SK-N-SH (cell line): ENCODE results near the gene CARMIL3. TPM values are rescaled to one million over a fixed set of nuclear protein-coding genes. Genes with fewer than 3 reads are reported as not detected.

Experiments used
- CTCF ChIA-PET: fragments of 300-600, 350-600 bp; formaldehyde crosslinking; extraction: SDS; loops from one replicate; lab custom pipeline; 2021; lab: Yijun Ruan, JAX
- POLR2A ChIA-PET: fragments of 350-600 bp; sonication (Branson Sonifier 250); formaldehyde crosslinking; extraction: SDS; loops from one replicate; lab custom pipeline; 2020; ENCODE audit warnings: antibody characterized with exemption, inconsistent platforms; lab: Yijun Ruan, JAX
- DNase-seq: peaks from one replicate; pipeline ENCODE4 v3.0.0; 2012
- H2AFZ ChIP-seq: fragments of 200-600 bp; sonication (generic); 2 replicates; pipeline ENCODE4 v1.8.1; 2016; ENCODE audit warnings: antibody characterized with exemption, mild to moderate bottlenecking, low read depth
- H3F3A ChIP-seq: fragments of 200-600 bp; sonication (generic); replicated peaks from 2 replicates; pipeline ENCODE3; 2016; ENCODE audit warnings: antibody characterized with exemption, mild to moderate bottlenecking; ENCODE audit not compliant: insufficient read depth
- H3K27ac ChIP-seq, 2 experiments: fragments of 200-500 bp in 1 of 2; fragments of 200-600 bp in 1 of 2; sonication (Bioruptor generic) in 1 of 2; sonication (generic), shearing (Covaris generic) in 1 of 2; 2 replicates each; pipeline versions ENCODE4 v1.5.1 to v1.6.1; 2014 to 2016; ENCODE audit warnings: low read depth in 2 of 2, inconsistent platforms in 1 of 2, low read length in 1 of 2, mild to moderate bottlenecking in 1 of 2, mixed read lengths in 1 of 2
- H3K27me3 ChIP-seq: fragments of 200-600 bp; sonication (generic), shearing (Covaris generic); 2 replicates; pipeline ENCODE4 v1.6.1; 2016; ENCODE audit warnings: mixed run types; ENCODE audit not compliant: insufficient read depth
- H3K36me3 ChIP-seq, 2 experiments: fragments of 200-500 bp in 1 of 2; fragments of 200-600 bp in 1 of 2; sonication (Bioruptor generic) in 1 of 2; sonication (generic) in 1 of 2; replicated peaks in 1 of 2; 2 replicates each; pipeline versions ENCODE3 to v1.5.1; 2014 to 2016; ENCODE audit warnings: low read length in 1 of 2, mild to moderate bottlenecking in 1 of 2; ENCODE audit not compliant: insufficient read depth in 2 of 2, control insufficient read depth in 1 of 2
- H3K4me1 ChIP-seq, 2 experiments: fragments of 200-500 bp in 1 of 2; fragments of 200-600 bp in 1 of 2; sonication (Bioruptor generic) in 1 of 2; sonication (generic), shearing (Covaris generic) in 1 of 2; 2 replicates each; pipeline versions ENCODE4 v1.5.1 to v1.6.1; 2014 to 2016; ENCODE audit warnings: low read depth in 1 of 2, low read length in 1 of 2, mixed run types in 1 of 2; ENCODE audit not compliant: insufficient read depth in 2 of 2, control insufficient read depth in 1 of 2
- H3K4me2 ChIP-seq: fragments of 200-600 bp; sonication (generic), shearing (Covaris generic); 2 replicates; pipeline ENCODE4 v1.6.1; 2017; ENCODE audit warnings: mixed run types
- H3K4me3 ChIP-seq, 2 experiments: fragments of 200-500 bp in 1 of 2; fragments of 200-600 bp in 1 of 2; sonication (Bioruptor generic) in 1 of 2; sonication (generic), shearing (Covaris generic) in 1 of 2; 2 replicates each; pipeline versions ENCODE4 v1.5.1 to v1.8.1; 2014 to 2016; ENCODE audit warnings: low read depth in 2 of 2, inconsistent platforms in 1 of 2, low read length in 1 of 2, mild to moderate bottlenecking in 1 of 2, mixed read lengths in 1 of 2, moderate library complexity in 1 of 2
- H3K79me2 ChIP-seq: fragments of 200-600 bp; sonication (generic); 2 replicates; pipeline ENCODE4 v1.8.1; 2017; ENCODE audit warnings: mild to moderate bottlenecking; ENCODE audit not compliant: insufficient read depth
- H3K9ac ChIP-seq: fragments of 200-600 bp; sonication (generic); 2 replicates; pipeline ENCODE4 v1.6.1; 2017; ENCODE audit warnings: mixed run types
- H3K9me2 ChIP-seq: fragments of 200-600 bp; sonication (generic); 2 replicates; pipeline ENCODE4 v1.6.1; 2017; ENCODE audit warnings: mixed run types
- H3K9me3 ChIP-seq: fragments of 200-600 bp; sonication (generic); 2 replicates; pipeline ENCODE4 v1.6.1; 2017; ENCODE audit warnings: mixed run types, mild to moderate bottlenecking, moderate library complexity
- H4K20me1 ChIP-seq: fragments of 200-600 bp; sonication (generic); 2 replicates; pipeline ENCODE4 v1.6.1; 2017; ENCODE audit warnings: mild to moderate bottlenecking, mixed run types; ENCODE audit not compliant: insufficient read depth
- RAD21 ChIP-seq: IDR thresholded peaks from 2 replicates; pipeline ENCODE4 v1.6.1; 2012; ENCODE audit warnings: mild to moderate bottlenecking, low read length
- RXRA ChIP-seq: IDR thresholded peaks from 2 replicates; pipeline ENCODE4 v1.4.0; 2012; ENCODE audit warnings: low read depth, mild to moderate bottlenecking, borderline replicate concordance
- SIN3A ChIP-seq: IDR thresholded peaks from 2 replicates; pipeline ENCODE4 v1.6.1; 2012; ENCODE audit warnings: low read depth, mild to moderate bottlenecking, low read length, moderate library complexity, borderline replicate concordance
- SMC3 ChIP-seq: IDR thresholded peaks from 2 replicates; pipeline ENCODE4 v1.6.1; 2012; ENCODE audit warnings: low read depth, low read length, improper control_type of control experiment
- TAF1 ChIP-seq: IDR thresholded peaks from 2 replicates; pipeline ENCODE4 v1.6.1; 2012; ENCODE audit warnings: low read depth, mild to moderate bottlenecking, low read length, moderate library complexity, borderline replicate concordance
- TEAD4 ChIP-seq: IDR thresholded peaks from 2 replicates; pipeline ENCODE4 v1.4.0; 2012; ENCODE audit warnings: mild to moderate bottlenecking, borderline replicate concordance; ENCODE audit not compliant: insufficient read depth
- WGBS: methylation state at CpG from one replicate; pipeline ENCODE4 v1.1.6; 2017; ENCODE audit warnings: low lambda C conversion rate; 5-methylcytosine and 5-hydroxymethylcytosine counted together
- polyA plus RNA-seq, 3 experiments: library from polyadenylated mRNA; depleted of rRNA; stranded (reverse); fragments of >200 nt; gene quantifications; 2 replicates each; pipeline ENCODE4 v1.2.3, GENCODE V29; 2012
- TF ChIP-seq, protein P1 (sequence below): IDR thresholded peaks from 2 replicates; pipeline ENCODE4 v1.4.0; 2012; ENCODE audit warnings: low read depth
- TF ChIP-seq, protein P2 (sequence below): fragments of 200-600 bp; sonication (generic); IDR thresholded peaks from 2 replicates; pipeline ENCODE4 v1.6.1; 2017; ENCODE audit warnings: antibody characterized with exemption, mild to moderate bottlenecking, moderate library complexity
- TF ChIP-seq, protein P3 (sequence below): IDR thresholded peaks from 2 replicates; pipeline ENCODE4 v1.4.0; 2012; ENCODE audit warnings: low read depth, borderline replicate concordance

The CARMIL3 gene
- polyA plus RNA-seq, 1 of the 3 experiments (the other 2 are of a cell fraction), result 0.43 TPM

DNA sequence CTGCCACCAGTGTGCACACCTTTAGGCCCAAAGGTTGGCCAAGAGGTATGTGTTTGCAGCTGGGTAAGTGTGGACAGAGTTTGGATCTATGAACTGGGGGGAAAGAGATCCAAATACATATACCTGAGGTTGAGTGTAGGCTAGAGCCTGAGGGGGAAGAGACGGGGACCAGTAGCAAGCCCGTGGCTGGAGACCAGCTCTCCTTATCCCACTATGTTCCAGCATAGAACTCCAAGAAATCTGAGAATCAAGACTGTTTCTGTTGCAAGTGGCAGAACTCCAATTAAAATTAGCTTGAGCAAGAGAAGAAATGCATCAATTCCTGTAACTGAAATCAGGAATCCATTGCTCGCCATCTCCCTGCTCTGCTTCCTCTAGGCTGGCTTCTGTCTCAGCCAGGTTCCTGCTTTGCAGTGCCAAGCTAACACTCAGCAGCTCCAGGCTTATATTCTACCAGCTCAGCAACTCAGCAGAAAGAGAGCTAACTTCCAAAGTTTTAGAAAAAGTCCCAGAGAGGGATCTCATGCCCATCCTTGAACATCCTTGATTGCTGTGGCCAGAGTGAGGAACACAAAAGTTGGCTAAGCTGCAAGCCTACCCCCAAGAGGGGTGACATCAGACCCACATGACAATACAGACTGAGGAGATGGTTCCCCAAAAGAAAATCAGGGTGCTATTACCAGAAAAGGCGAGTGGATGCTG is 40.8 kb downstream of the CARMIL3 start:
- peaks cover 0 to under 1% of the 10 kb centered on the region in 2 experiments for H3K36me3 ChIP-seq
- TF ChIP-seq TAF1 (no peak), SIN3A (no peak), RAD21 (no peak), RXRA (no peak), TEAD4 (no peak), SMC3 (no peak)
- TF ChIP-seq, protein P1, sequence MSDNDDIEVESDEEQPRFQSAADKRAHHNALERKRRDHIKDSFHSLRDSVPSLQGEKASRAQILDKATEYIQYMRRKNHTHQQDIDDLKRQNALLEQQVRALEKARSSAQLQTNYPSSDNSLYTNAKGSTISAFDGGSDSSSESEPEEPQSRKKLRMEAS, result no peak
- TF ChIP-seq, protein P2, sequence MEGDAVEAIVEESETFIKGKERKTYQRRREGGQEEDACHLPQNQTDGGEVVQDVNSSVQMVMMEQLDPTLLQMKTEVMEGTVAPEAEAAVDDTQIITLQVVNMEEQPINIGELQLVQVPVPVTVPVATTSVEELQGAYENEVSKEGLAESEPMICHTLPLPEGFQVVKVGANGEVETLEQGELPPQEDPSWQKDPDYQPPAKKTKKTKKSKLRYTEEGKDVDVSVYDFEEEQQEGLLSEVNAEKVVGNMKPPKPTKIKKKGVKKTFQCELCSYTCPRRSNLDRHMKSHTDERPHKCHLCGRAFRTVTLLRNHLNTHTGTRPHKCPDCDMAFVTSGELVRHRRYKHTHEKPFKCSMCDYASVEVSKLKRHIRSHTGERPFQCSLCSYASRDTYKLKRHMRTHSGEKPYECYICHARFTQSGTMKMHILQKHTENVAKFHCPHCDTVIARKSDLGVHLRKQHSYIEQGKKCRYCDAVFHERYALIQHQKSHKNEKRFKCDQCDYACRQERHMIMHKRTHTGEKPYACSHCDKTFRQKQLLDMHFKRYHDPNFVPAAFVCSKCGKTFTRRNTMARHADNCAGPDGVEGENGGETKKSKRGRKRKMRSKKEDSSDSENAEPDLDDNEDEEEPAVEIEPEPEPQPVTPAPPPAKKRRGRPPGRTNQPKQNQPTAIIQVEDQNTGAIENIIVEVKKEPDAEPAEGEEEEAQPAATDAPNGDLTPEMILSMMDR, result no peak
- TF ChIP-seq, protein P3, sequence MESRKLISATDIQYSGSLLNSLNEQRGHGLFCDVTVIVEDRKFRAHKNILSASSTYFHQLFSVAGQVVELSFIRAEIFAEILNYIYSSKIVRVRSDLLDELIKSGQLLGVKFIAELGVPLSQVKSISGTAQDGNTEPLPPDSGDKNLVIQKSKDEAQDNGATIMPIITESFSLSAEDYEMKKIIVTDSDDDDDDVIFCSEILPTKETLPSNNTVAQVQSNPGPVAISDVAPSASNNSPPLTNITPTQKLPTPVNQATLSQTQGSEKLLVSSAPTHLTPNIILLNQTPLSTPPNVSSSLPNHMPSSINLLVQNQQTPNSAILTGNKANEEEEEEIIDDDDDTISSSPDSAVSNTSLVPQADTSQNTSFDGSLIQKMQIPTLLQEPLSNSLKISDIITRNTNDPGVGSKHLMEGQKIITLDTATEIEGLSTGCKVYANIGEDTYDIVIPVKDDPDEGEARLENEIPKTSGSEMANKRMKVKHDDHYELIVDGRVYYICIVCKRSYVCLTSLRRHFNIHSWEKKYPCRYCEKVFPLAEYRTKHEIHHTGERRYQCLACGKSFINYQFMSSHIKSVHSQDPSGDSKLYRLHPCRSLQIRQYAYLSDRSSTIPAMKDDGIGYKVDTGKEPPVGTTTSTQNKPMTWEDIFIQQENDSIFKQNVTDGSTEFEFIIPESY, result no peak
- no peak overlapping the region for H3K4me2 ChIP-seq
- no peak overlapping the region for H3K4me3 ChIP-seq
- H3K27ac ChIP-seq, result no peak overlapping the region
- no peaks in the 10 kb centered on the region for H3K9me2 ChIP-seq
- whole genome bisulfite sequencing, result 96% methylated on average over 4 of the region's 4 CpGs
- ChIA-PET POLR2A (interaction anchor here (0.8 to 6.2 kb wide), 6 partner anchors 8 to 41 kb away, joined by 3 to 46 read pairs (median 14); partner anchors contain the start of gene CARMIL3), CTCF (interaction anchor here (0.9 to 25.4 kb wide), 5 partner anchors 14 to 161 kb away, joined by 3 to 1159 read pairs (median 7); partner anchors contain the start of genes CARMIL3, CPNE6, DCAF11 and IRF9)
- peaks cover 12 to 19% of the 10 kb centered on the region in 2 experiments; a peak in 2 of 4 replicates for H3K4me1 ChIP-seq
- H3K27me3 ChIP-seq, result no peaks in the 10 kb centered on the region
- no peak overlapping the region for H2AFZ ChIP-seq
- no peak for DNase-seq
- H3K9ac ChIP-seq, result no peak overlapping the region
- peaks cover 16% of the 10 kb centered on the region for H3K79me2 ChIP-seq
- H4K20me1 ChIP-seq, result no peaks in the 10 kb centered on the region
- no peaks in the 10 kb centered on the region for H3K9me3 ChIP-seq
- H3F3A ChIP-seq, result peaks cover 3% of the 10 kb centered on the region
